ENCODE results near the gene DEFB125. TPM values are rescaled to one million over a fixed set of nuclear protein-coding genes. Genes with fewer than 3 reads are reported as not detected.

The DEFB125 gene
- total and polyA plus RNA-seq, 12 donors = not detected

DNA sequence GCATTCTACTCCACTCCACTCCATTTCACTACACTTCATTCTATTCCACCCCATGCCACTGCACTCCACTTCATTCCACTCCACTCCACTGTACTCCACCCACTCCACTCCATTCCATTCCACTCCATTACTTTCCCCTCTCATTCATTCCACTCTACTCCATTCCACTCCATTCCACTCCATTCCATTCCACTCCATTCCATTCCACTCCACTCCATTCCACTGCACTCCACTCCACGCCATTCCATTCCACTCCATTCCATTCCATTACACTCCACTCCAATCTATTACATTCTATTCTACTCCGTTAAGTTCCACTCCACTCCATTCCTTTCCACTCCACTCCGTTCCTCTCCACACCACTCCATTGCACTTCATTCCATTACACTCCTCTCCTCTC lies 25.0 kb upstream of the DEFB125 start:
- no peak for DNase-seq
- no peaks in the 10 kb centered on the region for H3K4me1 ChIP-seq (replicated peaks in 1 of 2)
- WGBS, 4 donors = 79 to 82% (median 81%) methylated on average over 3 of the region's 3 CpGs
- no peak overlapping the region for H3K4me3 ChIP-seq
- peaks cover 15% of the 10 kb centered on the region for H3K27me3 ChIP-seq
- H3K9me3 ChIP-seq (replicated peaks in 1 of 3) = no peaks in the 10 kb centered on the region
- H3K27ac ChIP-seq = no peak overlapping the region
- intact Hi-C loops (cut with DNase I) = no loop called here
- TF ChIP-seq, protein P1, sequence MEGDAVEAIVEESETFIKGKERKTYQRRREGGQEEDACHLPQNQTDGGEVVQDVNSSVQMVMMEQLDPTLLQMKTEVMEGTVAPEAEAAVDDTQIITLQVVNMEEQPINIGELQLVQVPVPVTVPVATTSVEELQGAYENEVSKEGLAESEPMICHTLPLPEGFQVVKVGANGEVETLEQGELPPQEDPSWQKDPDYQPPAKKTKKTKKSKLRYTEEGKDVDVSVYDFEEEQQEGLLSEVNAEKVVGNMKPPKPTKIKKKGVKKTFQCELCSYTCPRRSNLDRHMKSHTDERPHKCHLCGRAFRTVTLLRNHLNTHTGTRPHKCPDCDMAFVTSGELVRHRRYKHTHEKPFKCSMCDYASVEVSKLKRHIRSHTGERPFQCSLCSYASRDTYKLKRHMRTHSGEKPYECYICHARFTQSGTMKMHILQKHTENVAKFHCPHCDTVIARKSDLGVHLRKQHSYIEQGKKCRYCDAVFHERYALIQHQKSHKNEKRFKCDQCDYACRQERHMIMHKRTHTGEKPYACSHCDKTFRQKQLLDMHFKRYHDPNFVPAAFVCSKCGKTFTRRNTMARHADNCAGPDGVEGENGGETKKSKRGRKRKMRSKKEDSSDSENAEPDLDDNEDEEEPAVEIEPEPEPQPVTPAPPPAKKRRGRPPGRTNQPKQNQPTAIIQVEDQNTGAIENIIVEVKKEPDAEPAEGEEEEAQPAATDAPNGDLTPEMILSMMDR (IDR thresholded peaks at IDR 0.05) = no peak
- no peak for TF ChIP-seq POLR2A (IDR thresholded peaks at IDR 0.05)
- no peaks in the 10 kb centered on the region for H3K36me3 ChIP-seq (replicated peaks in 1 of 2)

DNA sequence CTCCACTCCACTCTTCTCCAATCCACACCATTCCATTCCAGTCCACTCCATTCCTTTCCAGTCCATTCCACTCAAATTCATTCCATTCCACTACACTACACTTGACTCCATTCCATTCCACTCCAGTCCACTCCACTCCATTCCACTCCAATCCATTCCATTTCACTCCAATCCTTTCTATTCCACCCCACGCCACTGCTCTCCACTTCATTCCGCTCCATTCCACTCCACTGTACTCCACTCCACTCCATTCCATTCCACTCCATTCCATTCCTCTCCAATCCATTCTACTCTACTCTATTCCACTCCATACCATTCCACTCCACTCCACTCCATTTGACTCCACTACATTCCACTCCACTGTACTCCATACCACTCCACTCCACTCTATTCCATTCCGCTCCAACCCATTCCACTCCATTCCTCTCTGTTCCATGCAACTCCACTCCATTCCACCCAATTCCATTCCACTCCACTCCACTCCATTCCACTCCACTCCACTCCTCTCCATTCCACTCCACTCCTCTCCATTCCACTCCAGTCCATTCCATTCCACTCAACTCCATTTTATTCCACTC lies 23.4 kb upstream of the DEFB125 start:
- Histone ChIP-seq H3K4me1 (replicated peaks in 1 of 2) (no peaks in the 10 kb centered on the region), H3K4me3 (no peak overlapping the region), H3K9me3 (replicated peaks in 1 of 3) (no peaks in the 10 kb centered on the region), H3K27ac (no peak overlapping the region), H3K27me3 (peaks cover 23% of the 10 kb centered on the region), H3K36me3 (replicated peaks in 1 of 2) (no peaks in the 10 kb centered on the region)
- DNase-seq = no peak
- intact Hi-C loops (cut with DNase I) = no loop called here
- no peak for TF ChIP-seq POLR2A (IDR thresholded peaks at IDR 0.05)
- WGBS, 4 donors = 80 to 94% (median 85%) methylated on average over 3 of the region's 3 CpGs

GRCh38 chr20:64766-65322 lies 22.6 kb upstream of the DEFB125 start:
- Histone ChIP-seq H3K4me3 (no peak overlapping the region), H3K9me3 (replicated peaks in 1 of 3) (no peaks in the 10 kb centered on the region), H3K4me1 (replicated peaks in 1 of 2) (no peaks in the 10 kb centered on the region), H3K27me3 (peaks cover 23% of the 10 kb centered on the region), H3K36me3 (replicated peaks in 1 of 2) (no peaks in the 10 kb centered on the region), H3K27ac (no peak overlapping the region)
- intact Hi-C loops (cut with DNase I) = no loop called here
- TF ChIP-seq, protein P1 (IDR thresholded peaks at IDR 0.05) = no peak
- no peak for TF ChIP-seq POLR2A (IDR thresholded peaks at IDR 0.05)
- WGBS, 4 donors = 76 to 81% (median 79%) methylated on average over 2 of the region's 2 CpGs
- DNase-seq = no peak

DNA sequence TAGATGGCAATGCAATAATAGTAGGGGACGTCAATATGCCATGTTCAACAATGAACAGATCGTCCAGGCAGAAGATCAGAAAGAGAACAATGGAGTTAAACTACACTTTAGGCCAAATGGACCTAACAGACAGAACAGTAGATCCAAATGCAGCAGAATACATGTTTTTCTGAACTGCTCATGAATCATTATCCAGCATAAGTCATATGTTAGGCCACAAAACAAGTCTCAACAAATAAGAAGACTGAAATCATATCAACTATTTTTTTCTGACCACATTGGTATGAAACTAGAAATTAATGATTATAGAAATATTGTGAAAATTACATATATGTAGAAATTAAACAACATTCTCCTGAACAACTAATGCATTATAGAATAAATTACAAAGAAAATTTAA lies 10.2 kb upstream of the DEFB125 start:
- no peak for DNase-seq
- no peaks in the 10 kb centered on the region for H3K36me3 ChIP-seq (replicated peaks in 1 of 2)
- TF ChIP-seq POLR2A (IDR thresholded peaks at IDR 0.05) = no peak
- TF ChIP-seq, protein P1 (IDR thresholded peaks at IDR 0.05) = no peak
- intact Hi-C loops (cut with DNase I) = no loop called here
- 46 to 55% (median 48%) methylated on average over 2 of the region's 2 CpGs for WGBS, 4 donors
- no peak overlapping the region for H3K27ac ChIP-seq
- no peaks in the 10 kb centered on the region for H3K9me3 ChIP-seq (replicated peaks in 1 of 3)
- no peaks in the 10 kb centered on the region for H3K4me1 ChIP-seq (replicated peaks in 1 of 2)
- H3K4me3 ChIP-seq = no peak overlapping the region
- peaks cover 1% of the 10 kb centered on the region for H3K27me3 ChIP-seq

DNA sequence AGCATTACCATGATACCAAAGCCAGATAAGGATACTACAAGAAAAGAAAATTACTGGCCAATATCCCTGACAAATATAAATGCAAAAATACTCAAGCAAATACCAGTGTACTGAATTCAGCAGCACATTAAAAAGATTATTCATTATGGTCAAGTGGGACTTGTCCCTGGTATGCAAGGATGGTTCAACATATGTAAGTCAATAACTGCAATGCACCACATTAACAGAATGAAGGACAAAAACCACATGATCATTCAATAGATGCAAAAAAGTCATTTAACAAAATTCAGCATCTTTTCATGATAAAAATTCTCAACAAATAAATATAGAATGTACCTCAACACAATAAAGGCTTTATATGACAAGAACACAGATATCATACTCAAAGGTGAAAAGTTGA lies 9.1 kb upstream of the DEFB125 start:
- no peak overlapping the region for H3K27ac ChIP-seq

More for the DNA sequence above, 9.1 kb upstream of the DEFB125 start:
- intact Hi-C loops (cut with DNase I) = no loop called here
- no peaks in the 10 kb centered on the region for H3K4me1 ChIP-seq (replicated peaks in 1 of 2)
- no peaks in the 10 kb centered on the region for H3K27me3 ChIP-seq
- TF ChIP-seq POLR2A (IDR thresholded peaks at IDR 0.05) = no peak
- TF ChIP-seq, protein P1 (IDR thresholded peaks at IDR 0.05) = no peak
- H3K4me3 ChIP-seq = no peak overlapping the region
- H3K36me3 ChIP-seq (replicated peaks in 1 of 2) = no peaks in the 10 kb centered on the region
- no peaks in the 10 kb centered on the region for H3K9me3 ChIP-seq (replicated peaks in 1 of 3)
- DNase-seq = no peak

All from adrenal gland (tissue), 12 donors.